ENCODE measurements around the gene RORB. TPM values are rescaled to one million over a fixed set of nuclear protein-coding genes. Genes with fewer than 3 reads are reported as not detected.

The RORB gene
- total RNA-seq, 2 experiments from 2014 or later, result not detected

GRCh38 chr9:74726581-74726980, 229.4 kb downstream of the RORB start:
- Histone ChIP-seq H3K36me3 (ENCODE audit: insufficient read depth, low read length) (no peaks in the 10 kb centered on the region), H3K9me3 (ENCODE audit: control insufficient read depth in 1 of 2, insufficient read depth in 1 of 2, low read length in 2 of 2) (no peaks in the 10 kb centered on the region), H3K4me1 (ENCODE audit: insufficient read depth, low read length) (no peaks in the 10 kb centered on the region), H3K27ac (ENCODE audit: low read depth in 1 of 2, low read length in 2 of 2) (no peak overlapping the region), H3K27me3 (ENCODE audit: control insufficient read depth in 1 of 2, insufficient read depth in 2 of 2, low read length in 2 of 2) (peaks cover 0 to 5% of the 10 kb centered on the region in 2 experiments), H3K4me3 (ENCODE audit: low read length) (no peak overlapping the region)
- DNase-seq (no peak), ATAC-seq (ENCODE audit: poor library complexity) (no peak)
- POLR2A ChIA-PET, result no interaction called here
- Mint-ChIP-seq H3K4me1 (ENCODE audit: low read depth) (no peaks in the 10 kb centered on the region), H3K27ac (no peak overlapping the region), H3K27me3 (peaks cover 20% of the 10 kb centered on the region), H3K36me3 (ENCODE audit: low read depth) (no peaks in the 10 kb centered on the region), H3K4me3 (no peak overlapping the region), H3K9me3 (no peaks in the 10 kb centered on the region)
- TF ChIP-seq CTCF (IDR thresholded peaks at IDR 0.05), result no peak
- intact Hi-C loops (cut with DNase I, micrococcal nuclease), result no loop called here
- CTCF ChIA-PET, result no interaction called here

- TF ChIP-seq CTCF (IDR thresholded peaks at IDR 0.05), result no peak
- no peak overlapping the region for H3K27ac ChIP-seq (ENCODE audit: low read depth in 1 of 2, low read length in 2 of 2)
- H3K9me3 ChIP-seq (ENCODE audit: control insufficient read depth in 1 of 2, insufficient read depth in 1 of 2, low read length in 2 of 2), result no peaks in the 10 kb centered on the region
- Mint-ChIP-seq H3K27me3 (peaks cover 15% of the 10 kb centered on the region), H3K9me3 (no peaks in the 10 kb centered on the region), H3K36me3 (ENCODE audit: low read depth) (no peaks in the 10 kb centered on the region), H3K4me1 (ENCODE audit: low read depth) (no peaks in the 10 kb centered on the region), H3K4me3 (no peak overlapping the region), H3K27ac (no peak overlapping the region)
- H3K27me3 ChIP-seq (ENCODE audit: control insufficient read depth in 1 of 2, insufficient read depth in 2 of 2, low read length in 2 of 2), result peaks cover 0 to 5% of the 10 kb centered on the region in 2 experiments
- ChIA-PET CTCF (interaction anchor here (1.5 kb wide), 1 partner anchor 9 kb away, joined by 4 read pairs; no protein-coding TSS in a partner anchor), POLR2A (no interaction called here)
- H3K36me3 ChIP-seq (ENCODE audit: insufficient read depth, low read length), result no peaks in the 10 kb centered on the region
- no peak for DNase-seq
- intact Hi-C loops (cut with DNase I, micrococcal nuclease), result no loop called here
- H3K4me3 ChIP-seq (ENCODE audit: low read length), result no peak overlapping the region
- no peaks in the 10 kb centered on the region for H3K4me1 ChIP-seq (ENCODE audit: insufficient read depth, low read length)
- ATAC-seq (ENCODE audit: poor library complexity), result no peak
Measured at GRCh38 chr9:74728176-74728575, 231.0 kb downstream of the RORB start.

GRCh38 chr9:74729136-74729695, 232.1 kb downstream of the RORB start:
- intact Hi-C loops (cut with DNase I, micrococcal nuclease), result no loop called here
- H3K4me3 ChIP-seq (ENCODE audit: low read length), result no peak overlapping the region
- no peak overlapping the region for H3K27ac ChIP-seq (ENCODE audit: low read depth in 1 of 2, low read length in 2 of 2)
- ATAC-seq (ENCODE audit: poor library complexity) (no peak), DNase-seq (no peak)
- no peak for TF ChIP-seq CTCF (IDR thresholded peaks at IDR 0.05)
- CTCF ChIA-PET, result interaction anchor here (1.5 kb wide), 1 partner anchor 8 kb away, joined by 4 read pairs; no protein-coding TSS in a partner anchor
- H3K9me3 ChIP-seq (ENCODE audit: control insufficient read depth in 1 of 2, insufficient read depth in 1 of 2, low read length in 2 of 2), result no peaks in the 10 kb centered on the region
- H3K27me3 Mint-ChIP-seq, result peaks cover 9% of the 10 kb centered on the region
- no peaks in the 10 kb centered on the region for H3K36me3 ChIP-seq (ENCODE audit: insufficient read depth, low read length)
- no peaks in the 10 kb centered on the region for H3K4me1 ChIP-seq (ENCODE audit: insufficient read depth, low read length)
- no peaks in the 10 kb centered on the region for H3K9me3 Mint-ChIP-seq
- no peak overlapping the region for H3K27ac Mint-ChIP-seq
- no peak overlapping the region for H3K4me3 Mint-ChIP-seq
- POLR2A ChIA-PET, result no interaction called here
- H3K27me3 ChIP-seq (ENCODE audit: control insufficient read depth in 1 of 2, insufficient read depth in 2 of 2, low read length in 2 of 2), result peaks cover 0 to 5% of the 10 kb centered on the region in 2 experiments
- H3K4me1 Mint-ChIP-seq (ENCODE audit: low read depth), result no peaks in the 10 kb centered on the region
- no peaks in the 10 kb centered on the region for H3K36me3 Mint-ChIP-seq (ENCODE audit: low read depth)

Measured in CD4-positive, alpha-beta T cell (primary cell).